Measurements from ENCODE around the gene LRRC7. TPM values are rescaled to one million over a fixed set of nuclear protein-coding genes. Genes with fewer than 3 reads are reported as not detected.
"Not testable (repeated sequence)": the region's sequence is repeated elsewhere in the genome, so short reads cannot be mapped to it uniquely, and the experiment has no call there.

LRRC7 gene
- total and polyA plus RNA-seq, 3 experiments from 2014 or later, result not detected

DNA sequence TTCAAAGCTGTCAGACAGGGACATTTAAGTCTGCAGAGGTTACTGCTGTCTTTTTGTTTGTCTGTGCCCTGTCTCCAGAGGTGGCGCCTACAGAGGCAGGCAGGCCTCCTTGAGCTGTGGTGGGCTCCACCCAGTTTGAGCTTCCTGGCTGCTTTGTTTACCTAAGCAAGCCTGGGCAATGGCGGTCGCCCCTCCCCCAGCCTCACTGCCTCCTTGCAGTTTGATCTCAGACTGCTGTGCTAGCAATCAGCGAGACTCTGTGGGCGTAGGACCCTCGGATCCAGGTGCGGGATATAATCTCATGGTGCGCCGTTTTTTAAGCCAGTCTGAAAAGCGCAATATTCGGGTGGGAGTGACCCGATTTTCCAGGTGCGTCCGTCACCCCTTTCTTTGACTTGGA is 320.3 kb downstream of the LRRC7 start:
- H3K4me3 Mint-ChIP-seq; H3K4me1 Mint-ChIP-seq; H3K9me3 ChIP-seq (ENCODE audit: low read length); DNase-seq; H3K4me3 ChIP-seq (ENCODE audit: low read length); H3K4me1 ChIP-seq (ENCODE audit: insufficient read depth, low read length); H3K36me3 Mint-ChIP-seq; H3K27me3 Mint-ChIP-seq; POLR2A ChIA-PET; H3K27ac Mint-ChIP-seq; H3K27ac ChIP-seq (ENCODE audit: low read depth, low read length); H3K27me3 ChIP-seq (ENCODE audit: insufficient read depth, low read length, poor library complexity, severe bottlenecking); H3K36me3 ChIP-seq (ENCODE audit: insufficient read depth, low read length): not testable (repeated sequence)
- H3K9me3 Mint-ChIP-seq, result peaks cover 4 to 25% (median 8%) of the 10 kb centered on the region in 5 donors
- CTCF ChIA-PET, result interaction anchor here (0.6 kb wide), 1 partner anchor 10 kb away, joined by 3 read pairs; no protein-coding TSS in a partner anchor

DNA sequence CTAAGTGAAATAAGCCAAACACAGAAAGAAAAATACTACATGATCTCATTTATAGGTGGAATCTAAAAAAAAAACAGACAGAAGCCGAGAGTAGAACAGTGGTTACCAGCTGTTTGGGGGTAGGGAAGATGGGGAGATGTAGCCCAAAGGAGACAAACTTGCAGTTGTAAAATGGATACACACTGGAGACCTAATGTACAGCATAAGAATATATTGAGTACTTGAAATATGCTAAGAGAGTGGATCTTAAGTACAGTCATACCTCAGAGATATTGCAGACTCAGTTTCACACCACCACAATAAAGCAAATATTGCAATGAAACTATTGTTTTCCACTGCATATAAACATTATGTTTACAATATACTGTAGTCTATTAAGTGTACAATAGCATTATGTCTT is 320.9 kb downstream of the LRRC7 start:
- no peak for DNase-seq
- Histone ChIP-seq H3K27me3 (ENCODE audit: insufficient read depth, low read length, poor library complexity, severe bottlenecking) (no peaks in the 10 kb centered on the region), H3K4me3 (ENCODE audit: low read length) (no peak overlapping the region), H3K27ac (ENCODE audit: low read depth, low read length) (no peak overlapping the region), H3K36me3 (ENCODE audit: insufficient read depth, low read length) (no peaks in the 10 kb centered on the region), H3K4me1 (ENCODE audit: insufficient read depth, low read length) (no peaks in the 10 kb centered on the region), H3K9me3 (ENCODE audit: low read length) (no peaks in the 10 kb centered on the region)
- Mint-ChIP-seq H3K4me1 (no peaks in the 10 kb centered on the region), H3K27ac (no peak overlapping the region), H3K36me3 (no peaks in the 10 kb centered on the region), H3K27me3 (no peaks in the 10 kb centered on the region), H3K4me3 (no peak overlapping the region), H3K9me3 (peaks cover 4 to 25% (median 8%) of the 10 kb centered on the region in 5 donors)
- ChIA-PET CTCF (no interaction called here), POLR2A (no interaction called here)

DNA sequence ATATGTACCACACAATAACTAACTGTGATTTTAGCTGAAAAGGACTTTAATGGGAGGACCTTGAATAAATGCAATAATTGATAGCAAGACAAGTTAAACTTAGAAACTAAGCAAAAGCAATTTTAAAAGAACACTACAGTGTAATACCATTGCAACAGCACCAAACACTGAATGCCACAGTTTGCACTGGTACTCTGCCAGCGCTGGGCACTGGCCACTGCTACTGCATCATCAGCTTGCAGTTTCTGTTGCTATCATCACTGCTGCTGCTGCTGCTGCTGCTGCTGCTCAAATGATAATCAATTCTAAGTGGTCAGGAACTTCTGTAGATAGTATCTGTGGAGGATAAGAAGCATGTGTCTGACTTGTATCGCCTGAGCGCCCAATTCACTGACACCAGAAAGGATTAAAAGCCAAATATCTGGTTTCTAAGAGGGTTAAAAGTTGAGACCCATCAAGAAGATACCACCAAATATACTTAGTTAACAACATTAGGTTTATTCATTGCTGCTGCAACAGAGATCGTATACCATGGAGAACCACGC is 330.8 kb downstream of the LRRC7 start:
- Histone ChIP-seq H3K4me1 (ENCODE audit: insufficient read depth, low read length) (no peaks in the 10 kb centered on the region), H3K36me3 (ENCODE audit: insufficient read depth, low read length) (no peaks in the 10 kb centered on the region), H3K27me3 (ENCODE audit: insufficient read depth, low read length, poor library complexity, severe bottlenecking) (no peaks in the 10 kb centered on the region), H3K9me3 (ENCODE audit: low read length) (no peaks in the 10 kb centered on the region), H3K27ac (ENCODE audit: low read depth, low read length) (no peak overlapping the region), H3K4me3 (ENCODE audit: low read length) (no peak overlapping the region)
- DNase-seq, result no peak
- H3K27ac Mint-ChIP-seq, result no peak overlapping the region
- no peak overlapping the region for H3K4me3 Mint-ChIP-seq
- peaks cover 0 to 17% (median 6%) of the 10 kb centered on the region in 5 donors for H3K9me3 Mint-ChIP-seq
- H3K4me1 Mint-ChIP-seq, result no peaks in the 10 kb centered on the region
- ChIA-PET CTCF (no interaction called here), POLR2A (no interaction called here)
- no peaks in the 10 kb centered on the region for H3K36me3 Mint-ChIP-seq
- H3K27me3 Mint-ChIP-seq, result no peaks in the 10 kb centered on the region

DNA sequence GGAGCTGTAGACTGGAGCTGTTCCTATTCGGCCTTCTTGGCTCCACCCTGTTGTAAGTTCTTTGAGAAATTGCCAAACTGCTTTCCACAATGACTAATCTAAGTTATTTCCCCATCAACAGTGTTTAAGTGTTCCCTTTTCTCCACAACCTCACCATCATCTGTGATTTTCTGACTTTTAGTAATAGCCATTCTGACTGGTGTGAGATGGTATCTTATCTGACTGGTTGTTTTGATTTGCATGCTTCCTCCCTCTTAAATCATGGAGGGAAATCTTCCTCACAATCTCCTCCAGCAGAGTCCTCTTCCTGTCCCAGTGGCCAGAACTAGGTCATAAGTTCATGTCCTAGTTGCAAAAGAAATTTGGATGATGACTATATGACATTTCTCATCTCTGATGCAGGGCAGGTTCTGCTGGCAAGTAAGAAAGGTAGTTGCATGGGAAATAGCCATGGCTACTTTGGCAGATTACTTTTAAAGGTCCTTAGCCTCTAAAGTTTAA is 343.6 kb downstream of the LRRC7 start:
- ChIA-PET CTCF (no interaction called here), POLR2A (no interaction called here)
- Mint-ChIP-seq H3K4me1 (no peaks in the 10 kb centered on the region), H3K36me3 (no peaks in the 10 kb centered on the region), H3K4me3 (no peak overlapping the region), H3K27ac (no peak overlapping the region), H3K27me3 (no peaks in the 10 kb centered on the region), H3K9me3 (peaks cover 2 to 8% (median 4%) of the 10 kb centered on the region in 5 donors)
- no peaks in the 10 kb centered on the region for H3K9me3 ChIP-seq (ENCODE audit: low read length)
- no peaks in the 10 kb centered on the region for H3K4me1 ChIP-seq (ENCODE audit: insufficient read depth, low read length)
- no peak for DNase-seq
- no peaks in the 10 kb centered on the region for H3K27me3 ChIP-seq (ENCODE audit: insufficient read depth, low read length, poor library complexity, severe bottlenecking)
- H3K4me3 ChIP-seq (ENCODE audit: low read length), result no peak overlapping the region
- H3K36me3 ChIP-seq (ENCODE audit: insufficient read depth, low read length), result no peaks in the 10 kb centered on the region
- no peak overlapping the region for H3K27ac ChIP-seq (ENCODE audit: low read depth, low read length)

DNA sequence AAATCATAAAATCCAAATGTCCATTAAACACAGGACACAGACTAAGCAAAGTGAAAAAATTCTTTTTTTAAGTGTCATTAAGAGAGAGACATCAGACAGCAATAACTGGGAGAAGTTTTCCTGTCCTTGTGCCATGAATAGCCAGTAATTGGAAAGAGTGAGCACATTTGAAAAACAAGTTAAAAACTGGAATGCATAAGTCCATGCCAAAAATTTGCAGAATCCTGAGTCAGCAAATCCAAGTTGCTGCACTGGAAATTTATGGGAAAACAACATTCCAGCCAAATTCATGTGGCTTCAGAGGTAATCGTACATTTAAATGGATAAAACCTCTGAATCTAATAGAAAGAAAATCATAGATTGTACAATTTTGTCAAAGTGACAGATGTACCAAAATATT is 346.3 kb downstream of the LRRC7 start:
- H3K36me3 Mint-ChIP-seq, result no peaks in the 10 kb centered on the region
- Histone ChIP-seq H3K4me1 (ENCODE audit: insufficient read depth, low read length) (no peaks in the 10 kb centered on the region), H3K9me3 (ENCODE audit: low read length) (no peaks in the 10 kb centered on the region), H3K4me3 (ENCODE audit: low read length) (no peak overlapping the region), H3K36me3 (ENCODE audit: insufficient read depth, low read length) (no peaks in the 10 kb centered on the region), H3K27ac (ENCODE audit: low read depth, low read length) (no peak overlapping the region), H3K27me3 (ENCODE audit: insufficient read depth, low read length, poor library complexity, severe bottlenecking) (no peaks in the 10 kb centered on the region)
- no peaks in the 10 kb centered on the region for H3K4me1 Mint-ChIP-seq
- ChIA-PET POLR2A (no interaction called here), CTCF (no interaction called here)
- peaks cover 2 to 8% (median 4%) of the 10 kb centered on the region in 5 donors for H3K9me3 Mint-ChIP-seq
- H3K4me3 Mint-ChIP-seq, result no peak overlapping the region
- no peak overlapping the region for H3K27ac Mint-ChIP-seq
- no peaks in the 10 kb centered on the region for H3K27me3 Mint-ChIP-seq
- DNase-seq, result no peak

DNA sequence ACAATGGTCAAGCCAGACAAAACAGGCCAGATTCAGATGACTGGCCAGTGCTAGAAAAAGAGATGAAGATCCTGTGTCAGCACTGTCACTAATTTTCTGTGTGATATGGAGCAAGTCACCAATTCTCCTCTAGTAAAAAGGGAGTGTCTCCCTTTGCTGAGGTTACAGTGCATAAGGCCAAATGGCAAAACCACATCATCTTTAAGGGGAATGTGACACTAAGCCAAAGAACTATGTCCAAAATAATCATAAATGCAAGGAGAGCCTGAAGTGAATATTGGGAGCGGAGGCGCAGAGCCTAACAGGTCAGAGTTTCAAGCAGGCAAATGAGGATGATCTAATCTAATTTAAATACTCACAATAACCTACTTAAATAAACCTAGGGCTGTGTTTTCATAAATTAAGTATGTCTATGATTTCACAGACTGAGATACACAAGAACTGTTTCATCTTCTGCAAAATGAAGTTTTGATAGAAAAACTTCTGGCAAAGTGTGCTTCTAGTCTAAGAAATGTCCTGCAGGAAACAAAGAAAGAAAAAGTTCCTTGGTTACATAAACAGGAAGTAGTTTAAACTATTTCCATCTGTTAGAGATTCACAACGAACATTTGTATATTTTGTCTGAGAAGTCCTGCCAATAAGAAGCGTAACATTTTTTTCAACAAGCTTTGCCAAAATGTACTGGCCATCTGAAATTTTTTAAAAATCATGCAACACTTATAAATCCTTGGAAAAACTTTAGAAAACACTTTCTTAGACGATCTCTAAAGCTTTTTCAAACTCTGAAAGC is 347.4 kb downstream of the LRRC7 start:
- Histone ChIP-seq H3K4me1 (ENCODE audit: insufficient read depth, low read length) (no peaks in the 10 kb centered on the region), H3K27ac (ENCODE audit: low read depth, low read length) (no peak overlapping the region), H3K27me3 (ENCODE audit: insufficient read depth, low read length, poor library complexity, severe bottlenecking) (no peaks in the 10 kb centered on the region), H3K9me3 (ENCODE audit: low read length) (no peaks in the 10 kb centered on the region), H3K4me3 (ENCODE audit: low read length) (no peak overlapping the region), H3K36me3 (ENCODE audit: insufficient read depth, low read length) (no peaks in the 10 kb centered on the region)
- H3K27me3 Mint-ChIP-seq, result no peaks in the 10 kb centered on the region
- ChIA-PET POLR2A (no interaction called here), CTCF (no interaction called here)
- no peaks in the 10 kb centered on the region for H3K36me3 Mint-ChIP-seq
- H3K9me3 Mint-ChIP-seq, result peaks cover 0 to 8% (median 2%) of the 10 kb centered on the region in 5 donors
- H3K4me3 Mint-ChIP-seq, result no peak overlapping the region
- no peak overlapping the region for H3K27ac Mint-ChIP-seq
- no peaks in the 10 kb centered on the region for H3K4me1 Mint-ChIP-seq
- no peak for DNase-seq

DNA sequence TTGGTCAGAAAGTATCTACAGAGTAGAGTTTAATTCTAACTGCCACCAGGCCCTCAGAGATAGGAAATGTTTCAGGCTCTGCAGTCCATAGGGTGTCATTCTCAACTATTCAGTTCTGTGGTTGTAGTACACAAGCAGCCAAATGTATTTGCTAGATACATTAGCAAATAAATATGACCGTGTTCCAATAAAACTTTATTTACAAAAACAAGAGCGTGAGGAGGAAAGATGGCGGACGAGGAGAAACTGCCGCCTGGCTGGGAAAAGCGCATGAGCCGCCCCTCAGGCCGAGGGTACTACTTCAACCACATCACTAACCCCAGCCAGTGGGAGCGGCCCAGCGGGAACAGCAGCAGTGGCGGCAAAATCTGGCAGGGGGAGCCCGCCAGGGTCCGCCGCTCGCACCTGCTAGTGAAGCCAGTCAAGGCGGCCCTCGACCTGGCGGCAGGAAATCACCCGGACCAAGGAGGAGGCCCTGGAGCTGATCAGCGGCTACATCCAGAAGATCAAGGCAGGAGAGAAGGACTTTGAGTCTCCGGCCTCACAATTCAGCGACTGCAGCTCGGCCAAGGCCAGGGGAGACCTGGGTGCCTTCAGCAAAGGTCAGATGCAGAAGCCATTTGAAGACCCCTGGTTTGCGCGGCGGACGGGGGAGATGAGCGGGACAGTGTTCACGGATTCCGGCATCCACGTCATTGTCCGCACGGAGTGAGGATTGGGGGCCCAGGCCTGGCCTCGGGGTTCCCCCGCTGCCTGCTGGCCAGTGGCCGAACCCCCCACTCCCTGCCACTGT is 351.6 kb downstream of the LRRC7 start:
- H3K9me3 Mint-ChIP-seq, result peaks cover 2 to 7% (median 4%) of the 10 kb centered on the region in 5 donors
- H3K4me1 ChIP-seq (ENCODE audit: insufficient read depth, low read length), result no peaks in the 10 kb centered on the region
- no peak overlapping the region for H3K4me3 ChIP-seq (ENCODE audit: low read length)
- ChIA-PET CTCF (no interaction called here), POLR2A (no interaction called here)
- H3K27me3 ChIP-seq (ENCODE audit: insufficient read depth, low read length, poor library complexity, severe bottlenecking), result no peaks in the 10 kb centered on the region
- no peaks in the 10 kb centered on the region for H3K36me3 ChIP-seq (ENCODE audit: insufficient read depth, low read length)
- no peaks in the 10 kb centered on the region for H3K4me1 Mint-ChIP-seq
- no peaks in the 10 kb centered on the region for H3K9me3 ChIP-seq (ENCODE audit: low read length)
- H3K4me3 Mint-ChIP-seq, result no peak overlapping the region
- no peak overlapping the region for H3K27ac Mint-ChIP-seq
- no peak overlapping the region for H3K27ac ChIP-seq (ENCODE audit: low read depth, low read length)
- no peaks in the 10 kb centered on the region for H3K27me3 Mint-ChIP-seq
- DNase-seq, result no peak
- H3K36me3 Mint-ChIP-seq, result no peaks in the 10 kb centered on the region

DNA sequence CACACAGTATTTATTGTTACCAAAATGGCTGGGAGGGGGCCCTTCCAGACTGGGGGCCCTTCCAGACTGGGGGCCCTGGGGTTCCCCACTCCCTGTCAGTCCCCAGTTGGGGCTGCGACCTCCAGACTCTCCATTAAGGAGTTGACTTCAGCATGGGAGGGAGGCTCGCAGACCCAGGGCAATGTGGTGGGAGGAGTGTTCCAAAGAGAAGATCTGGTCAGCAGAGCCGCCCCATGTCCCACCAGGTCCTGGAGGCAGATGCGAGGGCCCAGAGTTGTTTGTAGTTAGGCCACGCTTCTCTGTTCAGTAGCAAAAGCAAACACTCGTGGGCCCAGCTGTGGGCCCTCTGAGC is 352.2 kb downstream of the LRRC7 start:
- H3K4me3 ChIP-seq (ENCODE audit: low read length), result no peak overlapping the region
- Mint-ChIP-seq H3K4me3 (no peak overlapping the region), H3K27ac (no peak overlapping the region), H3K27me3 (no peaks in the 10 kb centered on the region), H3K9me3 (peaks cover 2 to 7% (median 5%) of the 10 kb centered on the region in 5 donors), H3K4me1 (no peaks in the 10 kb centered on the region), H3K36me3 (no peaks in the 10 kb centered on the region)
- no peak for DNase-seq
- H3K4me1 ChIP-seq (ENCODE audit: insufficient read depth, low read length), result no peaks in the 10 kb centered on the region
- H3K27me3 ChIP-seq (ENCODE audit: insufficient read depth, low read length, poor library complexity, severe bottlenecking), result no peaks in the 10 kb centered on the region
- H3K9me3 ChIP-seq (ENCODE audit: low read length), result no peaks in the 10 kb centered on the region
- H3K27ac ChIP-seq (ENCODE audit: low read depth, low read length), result no peak overlapping the region
- H3K36me3 ChIP-seq (ENCODE audit: insufficient read depth, low read length), result no peaks in the 10 kb centered on the region
- CTCF ChIA-PET, result no interaction called here
- POLR2A ChIA-PET, result no interaction called here

Measured in CD8-positive, alpha-beta memory T cell (primary cell).